HepG2 (cell line): ENCODE data around the gene SMURF2. TPM values are rescaled to one million over a fixed set of nuclear protein-coding genes. Genes with fewer than 3 reads are reported as not detected.
A peak's percentile ranks its signal among the peaks of the same experiment; 100 is the strongest.

Experiments used
- ATAC-seq: fragments of 200-7000 bp; cut with Tn5 transposase; 3 replicates; pipeline ENCODE4 v1.9.1; 2020; ENCODE audit warnings: mild to moderate bottlenecking, moderate library complexity
- BruUV-seq: library from RNA; stranded (reverse); fragments of 400-500 nt; replicated peaks from 2 replicates; lab custom pipeline; 2021; lab: Mats Ljungman, UMichigan
- CTCF ChIA-PET: fragments of 300-600 bp; formaldehyde crosslinking; extraction: SDS; loops from one replicate; lab custom pipeline; 2021; ENCODE audit warnings: low total read pairs, inconsistent platforms, low intra/inter-chr PET ratio; lab: Yijun Ruan, JAX
- POLR2A ChIA-PET: fragments of 350-600 bp; sonication (Branson Sonifier 250); formaldehyde crosslinking; loops from one replicate; lab custom pipeline; 2020; ENCODE audit warnings: antibody characterized with exemption, inconsistent platforms; lab: Yijun Ruan, JAX
- DNase-seq: peaks from one replicate; pipeline ENCODE4 v3.0.0-alpha.2; 2015; ENCODE audit warnings: low spot score
- FAIRE-seq: peaks from 3 replicates; lab custom pipeline; 2011; peaks lifted over from hg19 to GRCh38; lab: Jason Lieb, UNC
- H2AFZ ChIP-seq: one replicate; pipeline ENCODE4 v1.6.1; 2011; ENCODE audit warnings: low read length, inconsistent platforms
- H3K27ac ChIP-seq: fragments of 300-600 bp; 3 replicates; pipeline ENCODE4 v1.8.0; 2011; ENCODE audit warnings: mixed run types, mild to moderate bottlenecking, mixed read lengths, low read length, inconsistent platforms; ENCODE audit not compliant: insufficient read depth; ENCODE audit errors: extremely low read length
- H3K27me3 ChIP-seq, 2 experiments: fragments of 200-600 bp in 1 of 2; 2 replicates in 1 of 2; 3 replicates in 1 of 2; pipeline versions ENCODE4 v1.6.0 to v1.8.0; 2011; ENCODE audit warnings: low read length in 2 of 2, mild to moderate bottlenecking in 2 of 2, moderate library complexity in 2 of 2, inconsistent platforms in 1 of 2; ENCODE audit not compliant: insufficient read depth in 2 of 2, control insufficient read depth in 1 of 2
- H3K36me3 ChIP-seq, 2 experiments: fragments of 200-600 bp in 1 of 2; replicated peaks in 1 of 2; 2 replicates in 1 of 2; 3 replicates in 1 of 2; pipeline versions ENCODE4 v1.5.1 to v1.8.0; 2011; ENCODE audit warnings: low read length in 2 of 2, inconsistent platforms in 1 of 2; ENCODE audit not compliant: insufficient read depth in 2 of 2, control insufficient read depth in 1 of 2
- H3K4me1 ChIP-seq: 2 replicates; pipeline ENCODE4 v1.5.1; 2012; ENCODE audit warnings: low read length, inconsistent platforms; ENCODE audit not compliant: insufficient read depth
- H3K4me2 ChIP-seq: 2 replicates; pipeline ENCODE4 v1.6.0; 2011; ENCODE audit warnings: low read depth, low read length, inconsistent platforms
- H3K4me3 ChIP-seq, 3 experiments: fragments of 200-600 bp in 1 of 3; sonication (generic), shearing (Covaris generic) in 1 of 3; replicated peaks in 1 of 3; 2 replicates each; pipeline ENCODE4 v1.5.1; 2011 to 2016; ENCODE audit warnings: low read length in 3 of 3, inconsistent platforms in 2 of 3, low read depth in 2 of 3, mild to moderate bottlenecking in 2 of 3, control low read depth in 1 of 3, mixed read lengths in 1 of 3; ENCODE audit not compliant: insufficient read depth in 1 of 3
- H3K79me2 ChIP-seq: one replicate; pipeline ENCODE4 v1.6.1; 2011; ENCODE audit warnings: low read length, inconsistent platforms; ENCODE audit not compliant: insufficient read depth
- H3K9ac ChIP-seq: 2 replicates; pipeline ENCODE4 v1.6.0; 2011; ENCODE audit warnings: mild to moderate bottlenecking, low read depth, low read length, inconsistent platforms; ENCODE audit not compliant: insufficient read depth
- H3K9me3 ChIP-seq: 2 replicates; pipeline ENCODE4 v1.5.1; 2012; ENCODE audit warnings: mild to moderate bottlenecking, low read length
- H4K20me1 ChIP-seq: 2 replicates; pipeline ENCODE4 v1.6.0; 2011; ENCODE audit warnings: inconsistent platforms, mild to moderate bottlenecking, low read length, moderate library complexity; ENCODE audit not compliant: insufficient read depth
- ARID2 ChIP-seq: sonication (generic); formaldehyde crosslinking; IDR thresholded peaks from 2 replicates; pipeline ENCODE4 v1.8.1; 2022; ENCODE audit warnings: mild to moderate bottlenecking, missing genetic modification reagents, borderline replicate concordance
- CHD4 ChIP-seq: fragments of 200-600 bp; sonication (generic); IDR thresholded peaks from 2 replicates; pipeline ENCODE4 v1.7.0; 2017; ENCODE audit warnings: mild to moderate bottlenecking, low read length, borderline replicate concordance
- HOXA9 ChIP-seq: sonication (generic); formaldehyde crosslinking; IDR thresholded peaks from 2 replicates; pipeline ENCODE4 v1.8.1; 2022; ENCODE audit warnings: missing genetic modification reagents, mild to moderate bottlenecking, moderate library complexity, borderline replicate concordance
- MAFF ChIP-seq: IDR thresholded peaks from 2 replicates; pipeline ENCODE4 v1.6.1; 2011; ENCODE audit warnings: low read depth, low read length, improper control_type of control experiment
- MAFK ChIP-seq, 2 experiments: IDR thresholded peaks in 1 of 2; conservative IDR thresholded peaks in 1 of 2; 2 replicates each; pipeline ENCODE4 v1.6.1; 2011; ENCODE audit warnings: improper control_type of control experiment in 2 of 2, low read length in 2 of 2
- PHF5A ChIP-seq: IDR thresholded peaks from one replicate; pipeline ENCODE4 v1.6.1; 2018; ENCODE audit warnings: low read depth, missing genetic modification reagents; ENCODE audit not compliant: unreplicated experiment
- WGBS: methylation state at CpG from one replicate; pipeline ENCODE4 v1.1.6; 2017; ENCODE audit warnings: low lambda C conversion rate; 5-methylcytosine and 5-hydroxymethylcytosine counted together
- in situ Hi-C: cut with HindIII; loops from 2 replicates; pipeline ENCODE4 v1.10.0; 2017; ENCODE audit warnings: low pct_unique_long_range_greater_than_20kb; ENCODE audit not compliant: extremely low pct_ligation_motif_present
- intact Hi-C: fragments of 100-400 bp; cut with micrococcal nuclease; formaldehyde crosslinking; loops from one replicate; pipeline ENCODE4 v1.10.0; 2022; ENCODE audit not compliant: unreplicated experiment
- polyA plus RNA-seq, 8 experiments: library from polyadenylated mRNA; depleted of rRNA in 3 of 8; stranded (reverse) in 7 of 8; unstranded in 1 of 8; fragments of >200 nt; fragmentation: Illumina TruSeq in 4 of 8; extraction: Trizol in 4 of 8; gene quantifications; 2 replicates each; pipeline versions ENCODE4 v1.2.1 to v1.2.3, GENCODE V29; 2011 to 2016; ENCODE audit warnings: low read depth in 4 of 8, missing spikeins in 1 of 8, mixed read lengths in 1 of 8; ENCODE audit not compliant: insufficient read depth in 1 of 8
- total RNA-seq, 5 experiments: library from RNA; depleted of rRNA; stranded (reverse); fragments of >200 nt; fragmentation: Illumina TruSeq; extraction: Trizol; gene quantifications; 2 replicates each; pipeline ENCODE4 v1.2.3, GENCODE V29; 2016; ENCODE audit warnings: low read depth in 1 of 5

Gene SMURF2
- total and polyA plus RNA-seq, 2 of the 13 experiments (the other 11 are each of a cell fraction or from before 2014, with no cell fraction given) = 14.9 to 24.3 TPM

DNA sequence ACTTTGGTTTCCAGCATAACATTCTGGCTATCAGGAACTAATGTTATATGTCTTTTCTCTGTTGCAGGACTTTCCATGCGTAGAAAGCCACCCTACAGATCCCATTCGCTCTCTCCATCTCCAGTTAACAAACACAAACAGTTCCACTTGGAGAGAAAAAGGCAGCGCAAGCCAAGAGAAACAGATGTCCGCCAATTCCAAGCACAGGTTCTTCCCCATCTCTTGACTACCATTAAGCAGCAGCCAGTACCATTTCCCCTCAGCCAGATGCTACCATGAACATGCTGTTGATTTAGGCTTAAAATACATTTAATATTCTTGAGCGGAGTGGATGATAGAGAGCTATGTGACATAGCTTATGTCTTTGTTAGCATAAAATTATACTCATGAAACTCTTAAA, 132.9 kb downstream of the SMURF2 start:
- no peak overlapping the region for H3K4me2 ChIP-seq
- H3K27ac ChIP-seq = no peak overlapping the region
- ATAC-seq = no peak
- no peak overlapping the region for H3K9ac ChIP-seq
- H3K4me1 ChIP-seq = no peaks in the 10 kb centered on the region
- H3K9me3 ChIP-seq = no peaks in the 10 kb centered on the region
- 96% methylated on average over 5 of the region's 5 CpGs for WGBS
- intact Hi-C loops (no loop called here), in situ Hi-C loops (loop anchor here (25.0 kb wide), 1 partner anchor 108 kb away; no protein-coding TSS in a partner anchor)
- no peaks in the 10 kb centered on the region for H3K27me3 ChIP-seq
- H4K20me1 ChIP-seq = no peaks in the 10 kb centered on the region
- ChIA-PET CTCF (no interaction called here), POLR2A (no interaction called here)
- no TSS peak for BruUV-seq
- no peak for DNase-seq
- no peak overlapping the region for H2AFZ ChIP-seq
- FAIRE-seq = no peak
- no peaks in the 10 kb centered on the region for H3K79me2 ChIP-seq
- no peak overlapping the region for H3K4me3 ChIP-seq
- peaks cover 37 to 88% of the 10 kb centered on the region in 2 experiments for H3K36me3 ChIP-seq
- TF ChIP-seq HOXA9 (CRISPR knock-in tag) (no peak), ARID2 (0 out of 2 replicates have a peak, but pooled peaks have one; percentile 21)

DNA sequence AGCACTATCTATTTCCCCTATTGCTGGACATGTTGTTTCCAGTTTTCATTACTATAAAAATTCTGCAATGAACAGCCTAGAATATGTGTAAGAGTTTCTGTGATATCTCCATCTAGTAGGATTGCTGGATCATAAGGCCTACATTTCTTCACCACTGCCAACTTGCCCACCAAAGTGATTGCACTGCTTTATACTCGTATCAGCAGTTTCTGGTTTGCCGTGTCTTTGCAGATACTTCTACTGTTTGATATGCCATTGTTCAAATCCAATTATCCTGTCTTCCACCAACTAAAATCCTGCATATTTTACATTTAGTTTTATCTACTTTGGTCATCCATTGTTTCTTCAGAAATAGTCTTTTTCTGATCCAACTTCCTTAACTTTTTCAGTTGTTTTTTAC, 134.2 kb downstream of the SMURF2 start:
- DNase-seq (no peak), ATAC-seq (no peak), FAIRE-seq (no peak)
- intact Hi-C loops (no loop called here), in situ Hi-C loops (loop anchor here (25.0 kb wide), 1 partner anchor 109 kb away; no protein-coding TSS in a partner anchor)
- Histone ChIP-seq H2AFZ (no peak overlapping the region), H3K27me3 (no peaks in the 10 kb centered on the region), H3K9ac (no peak overlapping the region), H3K4me1 (no peaks in the 10 kb centered on the region), H3K9me3 (no peaks in the 10 kb centered on the region), H3K4me2 (no peak overlapping the region), H3K27ac (no peak overlapping the region), H3K36me3 (peaks cover 34 to 86% of the 10 kb centered on the region in 2 experiments), H3K79me2 (no peaks in the 10 kb centered on the region), H3K4me3 (no peak overlapping the region), H4K20me1 (no peaks in the 10 kb centered on the region)
- TF ChIP-seq MAFK (conservative IDR thresholded peaks at IDR 0.05 in 1 of 2, IDR thresholded peaks at IDR 0.05 in 1 of 2; ENCODE audit: low read length in 2 of 2) (peak; percentile 55 to 74; a peak in 3 of 4 replicates), CHD4 (no peak), PHF5A (no peak), MAFF (peak; percentile 56; the same call in 1 of the 2 replicates)
- POLR2A ChIA-PET = no interaction called here
- 99% methylated on average over 2 of the region's 2 CpGs for WGBS
- BruUV-seq = no TSS peak
- CTCF ChIA-PET = no interaction called here
